ENCODE measurements around the gene RECQL. TPM values are rescaled to one million over a fixed set of nuclear protein-coding genes. Genes with fewer than 3 reads are reported as not detected.
"Not testable (repeated sequence)": the region's sequence is repeated elsewhere in the genome, so short reads cannot be mapped to it uniquely, and the experiment has no call there.

Gene RECQL
- total RNA-seq, 1 donor from 2014 or later = 15.7 TPM

DNA sequence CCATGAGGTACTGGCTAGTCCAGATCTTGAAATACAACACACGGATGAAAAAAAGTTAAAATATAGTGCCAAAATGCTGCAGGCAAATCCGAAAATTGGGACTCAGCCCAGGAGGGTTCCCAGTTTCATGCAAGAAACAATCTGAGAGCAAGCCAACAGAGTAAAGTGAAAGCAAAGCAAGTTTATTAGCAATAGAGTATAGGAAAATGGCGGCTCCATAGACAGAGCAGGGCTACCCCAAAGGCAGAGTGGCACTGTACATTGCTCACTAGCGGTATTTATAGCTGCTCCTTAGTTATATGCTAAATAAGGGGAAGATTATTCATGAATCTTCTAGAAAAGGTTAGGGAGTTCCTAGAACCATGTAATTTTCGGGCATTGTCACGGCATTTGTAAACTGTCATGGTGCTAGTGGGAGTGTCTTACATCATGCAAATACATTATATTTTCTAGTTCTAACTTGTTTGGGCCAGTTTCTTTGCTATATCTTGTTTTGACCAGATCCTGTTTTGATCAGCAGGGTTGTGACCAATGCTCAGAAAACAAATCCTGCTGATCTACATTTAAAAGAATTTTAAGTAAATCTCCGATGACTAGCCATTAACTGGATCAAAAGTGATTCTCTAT lies 29.1 kb downstream of the RECQL start:
- Histone ChIP-seq H3K4me1 (no peaks in the 10 kb centered on the region), H3K27me3 (no peaks in the 10 kb centered on the region), H3K4me3 (no peak overlapping the region), H3K9me3 (no peaks in the 10 kb centered on the region), H3K27ac (no peak overlapping the region), H3K36me3 (peaks cover 0 to 33% of the 10 kb centered on the region in 2 donors)
- TF ChIP-seq POLR2A (IDR thresholded peaks at IDR 0.05) (no peak), POLR2AphosphoS5 (IDR thresholded peaks at IDR 0.05; ENCODE audit: insufficient read depth in 1 of 2, low read depth in 1 of 2) (no peak)
- TF ChIP-seq, protein P1, sequence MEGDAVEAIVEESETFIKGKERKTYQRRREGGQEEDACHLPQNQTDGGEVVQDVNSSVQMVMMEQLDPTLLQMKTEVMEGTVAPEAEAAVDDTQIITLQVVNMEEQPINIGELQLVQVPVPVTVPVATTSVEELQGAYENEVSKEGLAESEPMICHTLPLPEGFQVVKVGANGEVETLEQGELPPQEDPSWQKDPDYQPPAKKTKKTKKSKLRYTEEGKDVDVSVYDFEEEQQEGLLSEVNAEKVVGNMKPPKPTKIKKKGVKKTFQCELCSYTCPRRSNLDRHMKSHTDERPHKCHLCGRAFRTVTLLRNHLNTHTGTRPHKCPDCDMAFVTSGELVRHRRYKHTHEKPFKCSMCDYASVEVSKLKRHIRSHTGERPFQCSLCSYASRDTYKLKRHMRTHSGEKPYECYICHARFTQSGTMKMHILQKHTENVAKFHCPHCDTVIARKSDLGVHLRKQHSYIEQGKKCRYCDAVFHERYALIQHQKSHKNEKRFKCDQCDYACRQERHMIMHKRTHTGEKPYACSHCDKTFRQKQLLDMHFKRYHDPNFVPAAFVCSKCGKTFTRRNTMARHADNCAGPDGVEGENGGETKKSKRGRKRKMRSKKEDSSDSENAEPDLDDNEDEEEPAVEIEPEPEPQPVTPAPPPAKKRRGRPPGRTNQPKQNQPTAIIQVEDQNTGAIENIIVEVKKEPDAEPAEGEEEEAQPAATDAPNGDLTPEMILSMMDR (IDR thresholded peaks at IDR 0.05) = no peak
- intact Hi-C loops (cut with DNase I) = no loop called here
- no peak for DNase-seq (ENCODE audit: extremely low spot score in 2 of 2)

DNA sequence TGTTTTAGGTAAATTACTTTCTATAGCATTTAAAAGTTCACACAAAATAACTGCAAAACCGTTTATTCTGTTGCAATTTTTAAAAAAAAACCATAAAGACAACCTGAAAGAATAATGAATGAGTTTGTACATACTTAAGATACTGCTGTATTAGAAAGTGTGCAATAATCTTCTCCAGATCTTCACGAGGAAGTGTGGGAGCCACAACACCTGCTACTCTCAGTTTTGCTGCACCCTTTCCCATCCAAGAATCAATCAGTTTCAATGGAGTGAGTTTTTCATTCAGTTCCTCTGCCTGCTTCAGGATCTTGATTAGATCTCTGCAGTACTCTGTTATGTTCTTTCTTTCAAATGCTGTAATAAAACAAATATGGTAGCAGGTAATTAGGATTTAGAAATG lies 30.1 kb downstream of the RECQL start:
- H3K36me3 ChIP-seq = peaks cover 0 to 32% of the 10 kb centered on the region in 2 donors

DNA sequence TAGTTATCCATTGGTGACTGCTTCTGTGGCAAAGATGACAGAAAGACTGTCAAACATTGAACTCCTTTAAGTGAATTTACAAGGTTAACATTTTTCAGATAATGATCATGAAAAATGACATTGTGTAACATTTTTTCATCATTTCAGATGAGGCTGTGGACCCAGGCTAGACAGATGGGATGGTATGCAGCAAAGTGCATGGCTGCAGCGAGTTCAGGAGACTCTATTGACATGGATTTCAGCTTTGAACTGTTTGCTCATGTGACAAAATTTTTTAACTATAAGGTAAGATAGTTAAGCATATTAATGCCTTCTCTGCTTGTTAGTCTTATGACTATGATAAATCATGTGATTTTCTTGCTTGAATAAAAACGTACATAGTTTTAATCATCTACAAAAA lies 34.1 kb downstream of the RECQL start:
- H3K4me3 ChIP-seq; H3K27ac ChIP-seq; intact Hi-C loops (cut with DNase I); H3K9me3 ChIP-seq; DNase-seq (ENCODE audit: extremely low spot score in 2 of 2); H3K27me3 ChIP-seq; H3K4me1 ChIP-seq: not testable (repeated sequence)
- peaks cover 0 to 35% of the 10 kb centered on the region in 2 donors for H3K36me3 ChIP-seq

More for the DNA sequence above, 30.1 kb downstream of the RECQL start:
- no peak overlapping the region for H3K27ac ChIP-seq
- DNase-seq (ENCODE audit: extremely low spot score in 2 of 2) = no peak
- H3K4me1 ChIP-seq = no peaks in the 10 kb centered on the region
- intact Hi-C loops (cut with DNase I) = no loop called here
- H3K4me3 ChIP-seq = no peak overlapping the region
- H3K27me3 ChIP-seq = no peaks in the 10 kb centered on the region
- TF ChIP-seq, protein P1 (IDR thresholded peaks at IDR 0.05) = no peak
- TF ChIP-seq POLR2AphosphoS5 (IDR thresholded peaks at IDR 0.05; ENCODE audit: insufficient read depth in 1 of 2, low read depth in 1 of 2) (no peak), POLR2A (IDR thresholded peaks at IDR 0.05) (no peak)
- no peaks in the 10 kb centered on the region for H3K9me3 ChIP-seq

DNA sequence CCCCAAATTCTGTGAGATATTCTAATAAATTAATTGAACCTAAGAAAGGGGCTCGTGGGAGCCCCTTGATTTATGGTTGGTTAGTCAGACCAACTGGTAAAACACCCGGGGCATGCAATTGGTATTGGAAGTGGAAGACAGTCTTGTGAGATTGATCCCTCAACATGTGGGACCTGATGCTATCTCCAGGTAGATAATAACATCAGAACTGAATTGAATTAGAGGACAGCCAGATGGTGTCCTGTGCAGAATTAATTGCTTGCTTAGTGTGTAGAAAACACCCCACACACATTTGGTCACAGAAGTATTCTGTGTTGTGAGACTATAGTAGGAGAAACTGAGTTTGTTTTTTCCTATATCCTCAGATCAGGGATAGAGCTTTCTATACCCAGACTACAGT lies 42.0 kb downstream of the RECQL start:
- Histone ChIP-seq H3K27ac (no peak overlapping the region), H3K9me3 (no peaks in the 10 kb centered on the region), H3K36me3 (peaks cover 0 to 55% of the 10 kb centered on the region in 2 donors), H3K27me3 (no peaks in the 10 kb centered on the region), H3K4me1 (no peaks in the 10 kb centered on the region), H3K4me3 (no peak overlapping the region)
- intact Hi-C loops (cut with DNase I) = no loop called here
- TF ChIP-seq, protein P1 (IDR thresholded peaks at IDR 0.05) = no peak
- no peak for DNase-seq (ENCODE audit: extremely low spot score in 2 of 2)

DNA sequence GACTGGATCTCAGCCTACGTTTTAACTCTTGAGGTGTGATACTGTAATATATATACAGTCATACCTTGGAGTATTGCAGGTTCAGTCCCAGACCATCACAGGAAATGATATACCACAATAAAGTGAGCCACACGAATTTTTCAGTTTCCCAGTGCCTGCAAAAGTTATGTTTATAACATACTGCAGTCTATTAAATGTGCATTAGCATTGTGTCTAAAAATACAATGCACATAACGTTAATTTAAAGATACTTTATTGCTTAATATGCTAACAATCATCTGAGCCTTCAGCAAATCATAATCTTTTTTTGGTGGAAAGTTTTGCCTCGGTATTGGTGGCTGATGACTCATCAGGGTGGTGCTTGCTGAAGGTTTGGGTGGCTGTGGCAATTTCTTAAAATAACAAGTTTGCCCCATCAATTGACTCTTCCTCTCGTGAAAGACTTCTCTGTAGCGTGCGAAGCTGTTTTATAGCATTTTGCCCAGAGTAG lies 45.1 kb downstream of the RECQL start:
- DNase-seq (ENCODE audit: extremely low spot score in 2 of 2) = no peak
- Histone ChIP-seq H3K36me3 (peaks cover 0 to 25% of the 10 kb centered on the region in 2 donors), H3K4me1 (no peaks in the 10 kb centered on the region), H3K27me3 (no peaks in the 10 kb centered on the region), H3K9me3 (no peaks in the 10 kb centered on the region), H3K4me3 (no peak overlapping the region), H3K27ac (no peak overlapping the region)
- intact Hi-C loops (cut with DNase I) = no loop called here
- TF ChIP-seq, protein P1 (IDR thresholded peaks at IDR 0.05) = no peak
- TF ChIP-seq POLR2AphosphoS5 (IDR thresholded peaks at IDR 0.05; ENCODE audit: insufficient read depth in 1 of 2, low read depth in 1 of 2) (no peak), POLR2A (IDR thresholded peaks at IDR 0.05) (no peak)

Measured in vagina (tissue), 2 donors.